Smooth muscle cell (in vitro differentiated cells): ENCODE measurements around the gene ST8SIA2. TPM values are rescaled to one million over a fixed set of nuclear protein-coding genes. Genes with fewer than 3 reads are reported as not detected.

Experiments
- DNase-seq: peaks from one replicate; lab custom pipeline; 2025; ENCODE audit not compliant: unreplicated experiment; lab: John Stamatoyannopoulos, UW
- H2AFZ ChIP-seq: fragments of 200-600 bp; sonication (generic); 2 replicates; pipeline ENCODE4 v1.6.0; 2016; ENCODE audit warnings: antibody characterized with exemption, low read depth, mild to moderate bottlenecking
- H3F3A ChIP-seq: fragments of 200-600 bp; sonication (generic); 2 replicates; pipeline ENCODE4 v1.6.0; 2017; ENCODE audit warnings: antibody characterized with exemption, low read depth
- H3K27ac ChIP-seq: fragments of 200-600 bp; sonication (generic); 2 replicates; pipeline ENCODE4 v1.5.1; 2016; ENCODE audit warnings: low read depth, mild to moderate bottlenecking
- H3K27me3 ChIP-seq: fragments of 200-600 bp; sonication (generic); 2 replicates; pipeline ENCODE4 v1.6.1; 2016; ENCODE audit warnings: low read depth, mild to moderate bottlenecking
- H3K36me3 ChIP-seq: fragments of 200-600 bp; sonication (generic); 2 replicates; pipeline ENCODE4 v1.5.1; 2016; ENCODE audit warnings: low read depth
- H3K4me1 ChIP-seq: fragments of 200-600 bp; sonication (generic); 2 replicates; pipeline ENCODE4 v1.5.1; 2016; ENCODE audit warnings: low read depth
- H3K4me2 ChIP-seq: fragments of 200-600 bp; sonication (generic); 2 replicates; pipeline ENCODE4 v1.6.0; 2016; ENCODE audit warnings: mild to moderate bottlenecking
- H3K4me3 ChIP-seq: fragments of 200-600 bp; sonication (generic); 2 replicates; pipeline ENCODE4 v1.5.1; 2016; ENCODE audit warnings: mild to moderate bottlenecking
- H3K79me2 ChIP-seq: fragments of 200-600 bp; sonication (generic); 2 replicates; pipeline ENCODE4 v1.6.0; 2016; ENCODE audit warnings: low read depth, mild to moderate bottlenecking
- H3K9ac ChIP-seq: fragments of 200-600 bp; sonication (generic); 2 replicates; pipeline ENCODE4 v1.6.0; 2016; ENCODE audit warnings: low read depth
- H3K9me3 ChIP-seq: fragments of 200-600 bp; sonication (generic); replicated peaks from 2 replicates; pipeline ENCODE4 v1.5.1; 2016; ENCODE audit warnings: low read depth
- H4K20me1 ChIP-seq: fragments of 200-600 bp; sonication (generic); 2 replicates; pipeline ENCODE4 v1.6.0; 2016; ENCODE audit warnings: low read depth
- WGBS: methylation state at CpG from one replicate; pipeline ENCODE4 v1.1.7; 2016; ENCODE audit warnings: low lambda C conversion rate; 5-methylcytosine and 5-hydroxymethylcytosine counted together
- polyA plus RNA-seq: library from polyadenylated mRNA; unstranded; fragments of >200 nt; fragmentation: Nextera tagmentation; extraction: Ambion mirVana; gene quantifications from 2 replicates; pipeline ENCODE4 v1.2.1, GENCODE V29; 2016
- small RNA-seq: library from RNA; depleted of rRNA; stranded (forward); fragments of <200 nt; gene quantifications from one replicate; pipeline ENCODE3, GENCODE V24; 2014
- total RNA-seq: library from RNA; depleted of rRNA; stranded (reverse); fragments of >200 nt; gene quantifications from 2 replicates; pipeline ENCODE4 v1.2.3, GENCODE V29; 2014
- TF ChIP-seq, protein P1 (sequence below): fragments of 200-600 bp; sonication (generic); IDR thresholded peaks from 2 replicates; pipeline ENCODE4 v1.5.1; 2017; ENCODE audit warnings: borderline replicate concordance, mild to moderate bottlenecking, antibody characterized with exemption; ENCODE audit not compliant: insufficient read depth, poor library complexity, severe bottlenecking

ST8SIA2 gene
- total and polyA plus RNA-seq, 2 experiments from 2014 or later, result 2.2 to 2.7 TPM

DNA sequence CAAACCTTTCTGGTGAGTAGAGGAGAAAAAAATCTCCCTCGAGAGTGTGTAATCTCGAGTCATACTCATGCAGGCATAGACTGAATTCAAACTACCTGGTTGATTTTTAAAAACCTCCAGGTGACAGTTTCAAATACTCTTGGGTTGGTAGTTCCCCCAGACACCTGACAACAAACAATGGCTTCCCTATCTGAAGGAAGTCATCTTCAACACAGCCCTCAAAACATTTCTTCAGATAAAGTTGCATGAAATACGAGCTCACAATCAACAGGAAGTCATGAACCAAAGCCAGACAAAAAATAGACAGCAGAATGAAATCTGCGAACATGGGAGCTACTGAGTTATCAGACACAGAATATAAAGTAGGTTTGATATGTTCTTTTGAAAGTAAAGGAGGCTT lies 112.8 kb downstream of the ST8SIA2 start:
- Histone ChIP-seq H3K4me3 (no peak overlapping the region), H3K9ac (no peak overlapping the region), H3K36me3 (no peaks in the 10 kb centered on the region), H3K9me3 (no peaks in the 10 kb centered on the region), H4K20me1 (no peaks in the 10 kb centered on the region), H3K79me2 (no peaks in the 10 kb centered on the region), H3K4me1 (no peaks in the 10 kb centered on the region), H3F3A (peaks cover 6% of the 10 kb centered on the region), H2AFZ (no peak overlapping the region), H3K27ac (no peak overlapping the region), H3K4me2 (no peak overlapping the region), H3K27me3 (no peaks in the 10 kb centered on the region)
- TF ChIP-seq, protein P1, sequence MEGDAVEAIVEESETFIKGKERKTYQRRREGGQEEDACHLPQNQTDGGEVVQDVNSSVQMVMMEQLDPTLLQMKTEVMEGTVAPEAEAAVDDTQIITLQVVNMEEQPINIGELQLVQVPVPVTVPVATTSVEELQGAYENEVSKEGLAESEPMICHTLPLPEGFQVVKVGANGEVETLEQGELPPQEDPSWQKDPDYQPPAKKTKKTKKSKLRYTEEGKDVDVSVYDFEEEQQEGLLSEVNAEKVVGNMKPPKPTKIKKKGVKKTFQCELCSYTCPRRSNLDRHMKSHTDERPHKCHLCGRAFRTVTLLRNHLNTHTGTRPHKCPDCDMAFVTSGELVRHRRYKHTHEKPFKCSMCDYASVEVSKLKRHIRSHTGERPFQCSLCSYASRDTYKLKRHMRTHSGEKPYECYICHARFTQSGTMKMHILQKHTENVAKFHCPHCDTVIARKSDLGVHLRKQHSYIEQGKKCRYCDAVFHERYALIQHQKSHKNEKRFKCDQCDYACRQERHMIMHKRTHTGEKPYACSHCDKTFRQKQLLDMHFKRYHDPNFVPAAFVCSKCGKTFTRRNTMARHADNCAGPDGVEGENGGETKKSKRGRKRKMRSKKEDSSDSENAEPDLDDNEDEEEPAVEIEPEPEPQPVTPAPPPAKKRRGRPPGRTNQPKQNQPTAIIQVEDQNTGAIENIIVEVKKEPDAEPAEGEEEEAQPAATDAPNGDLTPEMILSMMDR, result no peak
- DNase-seq, result no peak
- 86% methylated on average over 4 of the region's 4 CpGs for WGBS

DNA sequence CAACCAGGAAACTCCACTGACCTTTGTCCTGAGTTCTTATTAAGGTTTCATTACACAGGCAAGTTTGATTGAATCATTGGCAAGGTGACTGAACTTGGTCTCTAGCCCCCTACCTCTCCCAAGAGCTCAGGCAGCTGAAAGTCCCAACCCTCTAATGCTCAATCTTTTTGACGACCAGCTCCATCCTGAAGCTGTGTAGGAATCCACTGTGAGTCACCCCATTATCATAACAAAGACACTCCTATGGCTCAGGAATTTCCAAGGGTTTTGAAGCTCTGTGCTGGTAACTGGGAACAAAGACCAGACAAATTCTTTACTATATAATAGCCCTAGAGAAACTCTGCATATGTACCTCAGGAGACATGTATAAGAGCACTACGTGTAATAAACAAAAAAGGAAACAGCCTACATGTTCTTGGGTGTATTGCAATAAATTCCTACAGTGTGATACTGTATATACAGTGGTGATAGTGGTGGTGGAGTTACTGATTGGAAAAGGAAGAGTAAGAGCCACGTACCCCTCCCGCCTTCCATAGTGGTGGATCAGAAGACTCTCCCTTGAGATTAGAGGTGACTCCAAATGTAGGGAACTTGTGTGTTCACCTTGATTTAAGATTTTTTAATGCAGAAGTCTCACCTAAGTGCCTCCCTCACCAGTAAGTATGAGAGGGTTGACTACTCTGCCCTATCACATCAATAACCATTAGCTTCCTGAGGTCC lies 116.6 kb downstream of the ST8SIA2 start:
- Histone ChIP-seq H3K4me2 (no peak overlapping the region), H2AFZ (no peak overlapping the region), H3K4me3 (no peak overlapping the region), H3F3A (peaks cover 6% of the 10 kb centered on the region), H3K27me3 (no peaks in the 10 kb centered on the region), H3K9me3 (no peaks in the 10 kb centered on the region), H4K20me1 (no peaks in the 10 kb centered on the region), H3K36me3 (no peaks in the 10 kb centered on the region), H3K79me2 (no peaks in the 10 kb centered on the region), H3K9ac (no peak overlapping the region), H3K27ac (no peak overlapping the region), H3K4me1 (no peaks in the 10 kb centered on the region)
- 53% methylated on average over 4 of the region's 4 CpGs for WGBS
- DNase-seq, result no peak
- TF ChIP-seq, protein P1, result no peak

Small RNA genes within 50 kb of the gene (small RNA-seq; reads per million reads assigned to genes)
- not detected for gene RF01233
